GM10847 (cell line): ENCODE measurements around the gene PRKCZ.

Experiments used
- POLR2A ChIP-seq: IDR thresholded peaks from 2 replicates; pipeline ENCODE4 v1.6.1; 2011; ENCODE audit not compliant: insufficient read length; ENCODE audit errors: extremely low read depth

The PRKCZ gene

GRCh38 chr1:2047749-2048729 is 2.2 kb upstream of the PRKCZ start:
- TF ChIP-seq POLR2A = no peak

- no peak for TF ChIP-seq POLR2A
Observed at GRCh38 chr1:2049225-2049717, 940 bp upstream of the PRKCZ start.

DNA sequence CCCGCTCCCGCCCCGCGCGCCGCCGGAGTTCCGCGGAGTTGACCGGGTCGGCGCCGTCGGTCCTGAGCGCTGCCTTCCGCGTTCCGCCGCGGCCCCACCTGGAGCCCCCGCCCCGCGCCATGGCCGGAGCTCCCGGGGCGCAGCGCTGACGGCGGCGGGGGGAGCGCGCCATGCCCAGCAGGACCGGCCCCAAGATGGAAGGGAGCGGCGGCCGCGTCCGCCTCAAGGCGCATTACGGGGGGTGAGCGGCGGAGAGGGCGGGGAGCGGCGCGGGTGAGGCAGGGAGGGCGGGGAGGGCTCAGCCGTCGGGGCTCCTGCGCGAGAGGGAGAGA is 216 bp downstream of the PRKCZ start:
- TF ChIP-seq POLR2A = no peak

DNA sequence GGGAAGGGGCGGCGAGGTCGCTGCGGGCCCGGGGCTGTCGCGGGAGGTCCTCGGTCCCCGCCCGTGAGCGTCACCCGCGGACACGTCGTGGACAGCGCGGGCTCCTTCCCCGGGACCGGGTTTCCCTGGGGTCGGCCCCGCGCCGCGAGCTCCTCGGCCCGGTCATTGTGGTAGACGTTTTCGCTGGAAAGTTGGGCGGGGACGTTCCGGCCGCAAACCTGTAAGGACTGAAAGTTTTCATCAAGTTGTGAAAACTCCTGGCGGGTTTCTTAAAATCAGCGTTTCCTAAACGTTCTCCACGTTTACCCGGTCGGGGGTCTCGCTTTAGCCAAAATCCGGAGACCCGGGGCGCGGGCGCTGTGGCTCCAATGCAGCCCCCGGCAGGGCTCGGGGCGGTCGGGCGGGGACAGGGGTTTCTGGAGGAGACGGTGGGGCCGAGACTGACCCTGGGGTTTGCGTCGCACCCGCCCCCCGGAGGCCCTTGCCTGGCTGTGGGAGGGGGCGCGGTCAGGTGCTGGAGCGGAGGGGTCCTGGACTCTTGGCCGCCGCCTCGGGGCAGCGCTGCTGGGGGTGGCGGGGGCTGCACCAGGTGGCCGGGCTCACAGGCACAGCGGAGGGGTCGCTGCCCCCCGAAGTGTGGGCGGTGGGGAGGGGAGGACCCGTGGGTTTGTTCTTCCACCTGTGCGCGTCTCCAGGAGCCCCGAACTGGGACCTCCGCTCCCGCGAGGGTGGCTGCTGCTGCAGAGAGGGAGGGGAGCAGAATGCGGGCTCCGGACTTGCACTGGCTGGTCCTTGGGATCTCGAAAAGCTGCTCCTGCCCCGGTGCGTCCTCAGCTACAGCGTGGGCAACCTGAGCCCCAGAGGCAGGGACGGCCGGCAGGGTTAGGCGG is 827 bp downstream of the PRKCZ start:
- no peak for TF ChIP-seq POLR2A

GRCh38 chr1:2052054-2052679 is 2.0 kb downstream of the PRKCZ start:
- TF ChIP-seq POLR2A = no peak

DNA sequence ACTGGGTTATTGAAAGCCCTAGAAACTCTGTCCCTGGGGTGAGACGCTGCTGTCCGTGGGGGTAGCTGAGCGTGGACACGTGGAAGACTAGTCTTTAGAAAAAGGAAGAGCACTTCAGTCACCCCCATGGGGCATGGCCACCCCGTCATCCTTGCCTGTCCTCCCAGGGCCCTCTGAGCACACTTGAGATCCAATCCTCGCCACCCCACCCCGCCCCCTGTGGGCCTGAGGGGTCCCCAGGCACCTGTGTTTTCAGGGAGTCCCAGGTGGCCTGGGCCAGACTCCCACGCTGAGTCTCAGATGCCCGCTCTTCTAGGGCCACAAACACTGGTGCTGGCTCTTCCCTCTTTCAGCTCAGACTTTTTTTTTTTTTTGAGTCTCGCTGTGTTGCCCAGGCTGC is 2.5 kb downstream of the PRKCZ start:
- no peak for TF ChIP-seq POLR2A

DNA sequence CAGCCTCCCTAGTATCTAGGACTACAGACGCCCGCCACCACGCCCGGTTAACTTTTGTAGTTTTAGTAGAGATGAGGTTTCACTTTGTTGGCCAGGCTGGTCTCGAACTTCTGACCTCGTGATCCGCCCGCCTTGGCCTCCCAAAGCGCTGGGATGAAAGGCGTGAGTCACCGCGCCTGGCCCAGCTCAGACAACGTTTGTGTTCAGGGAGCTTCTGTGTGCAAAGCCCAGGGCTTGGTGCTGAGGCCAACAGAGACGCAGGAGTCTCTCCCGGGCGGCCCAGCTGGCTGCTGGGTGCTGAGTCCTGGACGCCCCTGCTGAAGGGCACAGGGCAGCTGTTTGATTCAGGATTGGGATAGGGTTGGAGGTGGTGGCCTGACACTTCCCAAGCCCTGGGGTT is 3.0 kb downstream of the PRKCZ start:
- TF ChIP-seq POLR2A = no peak

DNA sequence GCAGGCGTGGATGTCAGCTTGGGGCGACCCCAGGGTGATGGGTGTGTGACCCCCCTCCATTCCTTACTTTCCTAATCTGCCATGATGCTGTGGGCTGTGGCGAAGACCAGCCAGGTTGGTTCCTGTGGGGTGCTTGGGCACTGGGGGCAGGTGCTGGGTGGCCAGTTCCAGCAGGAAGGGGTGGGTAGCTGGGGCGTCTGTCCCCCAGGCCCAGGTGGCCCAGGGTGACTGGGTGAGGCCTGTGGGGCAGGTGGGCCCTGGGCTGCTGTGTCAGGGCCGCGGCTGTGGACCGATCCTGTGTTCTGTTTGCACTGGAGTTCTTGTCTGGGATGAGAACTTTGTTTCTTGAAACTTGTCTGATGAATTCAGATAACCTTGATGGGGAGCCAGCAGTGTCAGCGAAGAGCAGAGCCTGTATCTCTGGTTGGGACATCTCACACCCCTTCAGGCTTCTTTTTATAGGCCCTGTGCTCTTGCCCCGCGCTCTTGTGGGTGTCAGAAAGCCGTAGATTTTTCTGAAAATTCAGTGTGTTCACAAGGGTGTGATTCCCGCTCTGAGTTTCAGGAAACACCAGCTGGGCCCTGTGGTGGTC is 3.7 kb downstream of the PRKCZ start:
- no peak for TF ChIP-seq POLR2A

DNA sequence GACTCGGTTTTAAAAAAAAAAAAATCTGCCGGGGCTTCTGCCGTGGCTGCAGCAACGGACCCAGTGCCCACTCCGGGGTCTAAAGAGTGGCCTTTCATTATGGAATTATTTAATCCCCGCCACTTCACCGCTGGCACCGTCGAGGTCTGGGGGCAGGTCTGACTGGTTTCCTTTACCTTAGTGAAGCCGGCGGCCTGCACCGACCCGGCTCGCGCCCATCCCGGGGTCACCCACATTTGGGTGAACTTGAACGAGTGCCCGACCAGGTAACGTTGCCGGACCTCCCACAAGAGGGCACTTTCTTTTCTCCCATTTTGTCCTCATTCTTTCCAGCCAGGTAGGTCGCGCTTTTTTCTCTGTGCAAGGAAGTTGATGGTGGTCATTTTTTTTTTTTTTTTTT is 4.3 kb downstream of the PRKCZ start:
- no peak for TF ChIP-seq POLR2A

- TF ChIP-seq POLR2A = no peak
Observed at GRCh38 chr1:2055911-2056575, 5.8 kb downstream of the PRKCZ start.

DNA sequence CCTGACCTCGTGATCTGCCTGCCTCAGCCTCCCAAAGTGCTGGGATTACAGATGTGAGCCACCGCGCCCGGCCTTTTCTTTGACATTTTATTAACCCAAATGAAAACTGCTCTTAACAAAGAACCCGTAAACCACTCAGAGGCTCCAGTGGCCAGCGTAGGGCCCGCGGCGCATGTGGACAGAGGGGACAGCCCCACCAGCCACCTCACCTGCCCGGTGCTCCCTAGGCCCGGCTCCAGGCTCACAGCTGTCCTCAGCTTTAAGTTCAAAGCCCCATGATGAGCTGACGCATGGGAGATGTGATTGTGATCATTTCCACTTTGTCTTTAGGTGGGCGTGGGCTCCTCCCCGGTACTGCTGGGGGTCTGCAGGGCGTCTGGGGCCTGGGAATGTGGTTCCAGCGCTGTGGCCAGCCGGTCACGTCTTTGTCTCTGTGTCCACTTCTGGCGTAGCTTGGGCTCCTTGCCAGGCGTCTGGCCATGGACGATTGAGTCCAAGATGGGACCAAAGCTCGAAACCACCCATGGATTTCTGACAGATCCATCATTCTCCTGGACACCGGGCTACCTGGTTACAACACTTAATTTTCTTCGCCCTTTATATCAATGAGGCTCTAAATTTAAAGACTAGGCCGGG is 6.9 kb downstream of the PRKCZ start:
- TF ChIP-seq POLR2A = no peak

DNA sequence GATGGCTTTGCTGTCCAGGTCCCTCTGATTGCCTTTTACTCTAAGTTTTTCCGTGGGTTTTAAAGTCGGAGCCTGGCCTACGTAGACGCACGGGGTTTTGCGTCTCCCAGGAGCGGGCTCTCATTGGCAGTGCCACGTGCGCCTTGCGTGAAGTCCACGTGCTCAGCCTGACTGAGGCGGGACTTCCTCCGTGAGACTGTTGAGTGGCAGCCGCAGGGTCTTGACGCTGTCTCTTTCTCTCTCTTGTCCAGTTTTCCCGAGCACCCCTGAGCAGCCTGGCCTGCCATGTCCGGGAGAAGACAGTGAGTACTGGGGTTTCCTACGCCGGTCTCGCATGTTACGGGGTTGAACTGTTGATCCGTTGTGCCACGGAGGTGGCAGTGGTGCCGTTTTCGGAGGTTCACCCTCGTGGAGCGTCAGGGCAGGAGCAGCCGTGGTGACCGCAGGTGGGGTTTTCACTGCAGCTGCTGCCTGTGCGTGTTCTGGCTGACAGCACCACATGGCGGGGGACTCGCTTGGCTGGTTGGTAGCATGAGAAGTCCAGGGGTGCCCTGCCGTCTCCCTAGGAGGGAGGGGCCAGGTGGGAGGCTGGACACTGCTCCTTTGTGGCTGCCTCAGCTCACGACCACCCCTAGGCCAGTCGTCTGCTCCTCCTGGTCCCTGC is 9.2 kb downstream of the PRKCZ start:
- no peak for TF ChIP-seq POLR2A

- TF ChIP-seq POLR2A = no peak
Observed at GRCh38 chr1:2060072-2060471, 9.9 kb downstream of the PRKCZ start.

- no peak for TF ChIP-seq POLR2A
Observed at GRCh38 chr1:2060535-2060934, 10.3 kb downstream of the PRKCZ start.
